ENCODE measurements around the gene HIRA.

The HIRA gene

DNA sequence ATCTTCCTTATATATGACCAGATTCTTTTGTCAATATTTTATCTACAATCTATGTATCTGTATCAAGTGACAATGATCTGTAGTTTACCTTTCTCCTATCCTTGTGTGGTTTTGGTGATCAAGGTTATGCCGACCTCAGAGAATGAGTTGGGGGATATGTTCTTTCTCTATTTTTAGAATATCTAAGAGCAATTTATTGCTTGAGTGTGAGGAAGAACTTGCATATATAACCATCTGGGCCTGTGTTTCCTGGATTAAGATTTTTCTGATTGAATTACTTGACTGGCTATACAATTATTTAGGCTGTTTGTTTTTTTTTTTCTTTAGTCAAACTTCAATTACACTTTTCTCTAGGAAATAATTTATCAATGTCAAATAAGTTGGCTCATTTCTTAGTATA, 30.0 kb upstream of the HIRA start:
- TF ChIP-seq TAF1 (IDR thresholded peaks at IDR 0.05; ENCODE audit: low read depth) (no peak), CREB1 (IDR thresholded peaks at IDR 0.05; ENCODE audit: low read depth) (no peak), YY1 (IDR thresholded peaks at IDR 0.05; ENCODE audit: low read depth) (no peak), NFIC (IDR thresholded peaks at IDR 0.05) (no peak), TEAD4 (IDR thresholded peaks at IDR 0.05) (no peak), CEBPB (IDR thresholded peaks at IDR 0.05) (no peak), USF1 (IDR thresholded peaks at IDR 0.05) (no peak), RAD21 (IDR thresholded peaks at IDR 0.05; ENCODE audit: low read depth) (no peak)
- TF ChIP-seq, protein P1, sequence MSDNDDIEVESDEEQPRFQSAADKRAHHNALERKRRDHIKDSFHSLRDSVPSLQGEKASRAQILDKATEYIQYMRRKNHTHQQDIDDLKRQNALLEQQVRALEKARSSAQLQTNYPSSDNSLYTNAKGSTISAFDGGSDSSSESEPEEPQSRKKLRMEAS (IDR thresholded peaks at IDR 0.05), result no peak

DNA sequence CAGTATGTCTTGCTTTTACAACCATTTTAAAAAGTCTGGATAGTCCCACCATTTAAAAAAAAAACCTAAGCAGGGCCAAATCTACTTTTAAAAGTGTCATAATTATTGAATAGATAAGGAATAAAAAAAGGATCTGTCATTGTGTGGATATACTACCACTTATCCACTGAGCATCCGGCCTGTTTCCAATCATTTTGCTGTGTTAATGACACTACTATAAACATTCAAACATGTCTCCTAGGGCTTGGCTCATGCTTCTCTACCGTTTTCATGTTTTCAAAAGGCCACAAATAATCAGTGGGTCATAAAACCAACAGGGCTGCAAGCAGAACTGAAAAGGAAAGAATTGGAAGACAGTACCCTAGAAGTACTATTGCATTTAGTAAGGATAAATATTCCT, 28.5 kb upstream of the HIRA start:
- TF ChIP-seq YY1 (IDR thresholded peaks at IDR 0.05; ENCODE audit: low read depth), result no peak
- TF ChIP-seq TCF12 (IDR thresholded peaks at IDR 0.05; ENCODE audit: low read depth), result no peak
- TF ChIP-seq EGR1 (IDR thresholded peaks at IDR 0.05), result no peak
- no peak for TF ChIP-seq CEBPB (IDR thresholded peaks at IDR 0.05)
- TF ChIP-seq REST (IDR thresholded peaks at IDR 0.05; ENCODE audit: low read depth), result no peak
- TF ChIP-seq TEAD4 (IDR thresholded peaks at IDR 0.05), result no peak
- no peak for TF ChIP-seq ZBTB7A (IDR thresholded peaks at IDR 0.05; ENCODE audit: low read depth)
- no peak for TF ChIP-seq FOXM1 (IDR thresholded peaks at IDR 0.05; ENCODE audit: borderline replicate concordance, low read depth)
- no peak for TF ChIP-seq RAD21 (IDR thresholded peaks at IDR 0.05; ENCODE audit: low read depth)
- no peak for TF ChIP-seq USF1 (IDR thresholded peaks at IDR 0.05)
- TF ChIP-seq, protein P1 (IDR thresholded peaks at IDR 0.05), result no peak
- TF ChIP-seq EP300 (IDR thresholded peaks at IDR 0.05; ENCODE audit: borderline replicate concordance), result no peak
- TF ChIP-seq NFIC (IDR thresholded peaks at IDR 0.05), result no peak
- TF ChIP-seq CREB1 (IDR thresholded peaks at IDR 0.05; ENCODE audit: low read depth), result no peak
- TF ChIP-seq TAF1 (IDR thresholded peaks at IDR 0.05; ENCODE audit: low read depth), result no peak

DNA sequence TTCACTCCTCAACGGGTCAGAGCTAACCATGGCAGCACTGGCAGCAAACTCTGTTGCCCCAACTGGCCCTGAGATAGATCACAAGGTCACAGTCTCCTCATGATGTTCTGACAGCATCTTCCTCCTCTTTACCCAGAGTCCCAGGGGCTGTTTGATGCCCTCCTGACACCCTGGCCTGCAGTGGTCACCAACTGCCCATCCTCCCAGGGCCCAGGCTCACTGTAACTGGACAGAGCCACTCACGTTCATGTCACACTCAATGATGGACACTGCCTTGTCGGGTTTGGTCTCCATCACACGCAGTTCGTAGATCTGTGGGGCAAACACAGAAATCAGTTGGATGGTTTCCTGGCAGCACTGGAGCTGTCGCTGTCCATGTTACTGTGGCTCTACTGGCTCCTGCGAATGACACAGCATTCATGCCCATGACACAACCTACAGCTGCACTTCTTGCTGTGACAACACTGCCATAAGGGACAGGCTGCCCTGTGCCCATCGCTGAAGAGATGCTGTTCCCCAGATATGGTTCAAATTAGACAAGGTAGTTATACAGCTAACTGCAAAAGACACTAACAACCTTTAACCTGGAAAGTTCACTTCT, 26.4 kb upstream of the HIRA start:
- TF ChIP-seq REST (IDR thresholded peaks at IDR 0.05; ENCODE audit: low read depth), result no peak
- TF ChIP-seq TCF12 (IDR thresholded peaks at IDR 0.05; ENCODE audit: low read depth), result no peak
- TF ChIP-seq EP300 (IDR thresholded peaks at IDR 0.05; ENCODE audit: borderline replicate concordance), result no peak
- TF ChIP-seq, protein P1 (IDR thresholded peaks at IDR 0.05), result no peak
- no peak for TF ChIP-seq YY1 (IDR thresholded peaks at IDR 0.05; ENCODE audit: low read depth)
- TF ChIP-seq RAD21 (IDR thresholded peaks at IDR 0.05; ENCODE audit: low read depth), result no peak
- no peak for TF ChIP-seq USF1 (IDR thresholded peaks at IDR 0.05)
- TF ChIP-seq TAF1 (IDR thresholded peaks at IDR 0.05; ENCODE audit: low read depth), result no peak
- TF ChIP-seq CREB1 (IDR thresholded peaks at IDR 0.05; ENCODE audit: low read depth), result no peak
- TF ChIP-seq TEAD4 (IDR thresholded peaks at IDR 0.05), result no peak
- no peak for TF ChIP-seq NFIC (IDR thresholded peaks at IDR 0.05)
- TF ChIP-seq ZBTB7A (IDR thresholded peaks at IDR 0.05; ENCODE audit: low read depth), result no peak
- TF ChIP-seq EGR1 (IDR thresholded peaks at IDR 0.05), result no peak
- no peak for TF ChIP-seq CEBPB (IDR thresholded peaks at IDR 0.05)
- no peak for TF ChIP-seq FOXM1 (IDR thresholded peaks at IDR 0.05; ENCODE audit: borderline replicate concordance, low read depth)

- TF ChIP-seq, protein P1 (IDR thresholded peaks at IDR 0.05), result no peak
- no peak for TF ChIP-seq TEAD4 (IDR thresholded peaks at IDR 0.05)
- TF ChIP-seq EP300 (IDR thresholded peaks at IDR 0.05; ENCODE audit: borderline replicate concordance), result no peak
- TF ChIP-seq RAD21 (IDR thresholded peaks at IDR 0.05; ENCODE audit: low read depth), result no peak
- TF ChIP-seq TCF12 (IDR thresholded peaks at IDR 0.05; ENCODE audit: low read depth), result no peak
- TF ChIP-seq CEBPB (IDR thresholded peaks at IDR 0.05), result no peak
Measured at GRCh38 chr22:19456541-19456940, 25.0 kb upstream of the HIRA start.

Data from Ishikawa (cell line).